ENCODE results near the gene MBTD1. TPM values are rescaled to one million over a fixed set of nuclear protein-coding genes. Genes with fewer than 3 reads are reported as not detected.

MBTD1 gene
- total and polyA plus RNA-seq, 7 donors: 4.8 to 16.1 (median 12.5) TPM

DNA sequence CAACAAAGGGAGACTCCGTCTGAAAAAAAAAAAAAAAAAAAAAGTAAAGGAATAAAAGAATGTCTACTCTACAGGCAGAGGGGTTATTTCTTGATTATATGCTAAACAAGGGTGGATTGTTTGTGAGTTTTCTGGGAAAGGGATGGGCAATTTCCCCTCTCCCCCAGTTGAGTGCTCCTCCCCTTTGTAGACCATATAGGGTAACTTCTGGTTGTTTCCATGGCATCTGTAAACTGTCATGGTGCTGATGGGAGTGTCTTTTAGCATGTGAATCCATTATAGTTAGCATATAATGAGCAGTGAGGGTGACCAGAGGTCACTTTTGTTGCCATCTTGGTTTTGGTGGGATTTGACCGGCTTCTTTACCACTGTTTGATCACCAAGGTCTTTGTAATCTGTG, 110.7 kb downstream of the MBTD1 start:
- intact Hi-C loops (cut with DNase I): no loop called here
- WGBS, 2 donors: 85 to 93% methylated on average over 2 of the region's 2 CpGs

GRCh38 chr17:51147650-51148049, 112.2 kb downstream of the MBTD1 start:
- Histone ChIP-seq H3K4me3 (no peak overlapping the region), H3K9me3 (no peaks in the 10 kb centered on the region), H3K4me1 (peaks cover 0 to 5% (median 4%) of the 10 kb centered on the region in 4 donors), H3K27me3 (no peaks in the 10 kb centered on the region), H3K27ac (no peak overlapping the region), H3K36me3 (no peaks in the 10 kb centered on the region)
- DNase-seq: no peak
- WGBS, 2 donors: 73 to 81% methylated on average over 4 of the region's 4 CpGs
- intact Hi-C loops (cut with DNase I): no loop called here
- TF ChIP-seq, protein P1, sequence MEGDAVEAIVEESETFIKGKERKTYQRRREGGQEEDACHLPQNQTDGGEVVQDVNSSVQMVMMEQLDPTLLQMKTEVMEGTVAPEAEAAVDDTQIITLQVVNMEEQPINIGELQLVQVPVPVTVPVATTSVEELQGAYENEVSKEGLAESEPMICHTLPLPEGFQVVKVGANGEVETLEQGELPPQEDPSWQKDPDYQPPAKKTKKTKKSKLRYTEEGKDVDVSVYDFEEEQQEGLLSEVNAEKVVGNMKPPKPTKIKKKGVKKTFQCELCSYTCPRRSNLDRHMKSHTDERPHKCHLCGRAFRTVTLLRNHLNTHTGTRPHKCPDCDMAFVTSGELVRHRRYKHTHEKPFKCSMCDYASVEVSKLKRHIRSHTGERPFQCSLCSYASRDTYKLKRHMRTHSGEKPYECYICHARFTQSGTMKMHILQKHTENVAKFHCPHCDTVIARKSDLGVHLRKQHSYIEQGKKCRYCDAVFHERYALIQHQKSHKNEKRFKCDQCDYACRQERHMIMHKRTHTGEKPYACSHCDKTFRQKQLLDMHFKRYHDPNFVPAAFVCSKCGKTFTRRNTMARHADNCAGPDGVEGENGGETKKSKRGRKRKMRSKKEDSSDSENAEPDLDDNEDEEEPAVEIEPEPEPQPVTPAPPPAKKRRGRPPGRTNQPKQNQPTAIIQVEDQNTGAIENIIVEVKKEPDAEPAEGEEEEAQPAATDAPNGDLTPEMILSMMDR (IDR thresholded peaks at IDR 0.05): no peak
- no peak for TF ChIP-seq POLR2AphosphoS5 (IDR thresholded peaks at IDR 0.05)
- no peak for TF ChIP-seq POLR2A (IDR thresholded peaks at IDR 0.05)
- no peak for TF ChIP-seq EP300 (IDR thresholded peaks at IDR 0.05)

More for the DNA sequence above, 110.7 kb downstream of the MBTD1 start:
- H3K36me3 ChIP-seq: no peaks in the 10 kb centered on the region
- no peaks in the 10 kb centered on the region for H3K9me3 ChIP-seq
- no peak for DNase-seq
- TF ChIP-seq, protein P1 (IDR thresholded peaks at IDR 0.05): no peak
- TF ChIP-seq POLR2AphosphoS5 (IDR thresholded peaks at IDR 0.05) (no peak), POLR2A (IDR thresholded peaks at IDR 0.05) (no peak), EP300 (IDR thresholded peaks at IDR 0.05) (no peak)
- H3K4me3 ChIP-seq: no peak overlapping the region
- H3K4me1 ChIP-seq: peaks cover 0 to 12% (median 10%) of the 10 kb centered on the region in 4 donors
- no peak overlapping the region for H3K27ac ChIP-seq
- H3K27me3 ChIP-seq: no peaks in the 10 kb centered on the region

- Histone ChIP-seq H3K36me3 (no peaks in the 10 kb centered on the region), H3K4me1 (no peaks in the 10 kb centered on the region), H3K27ac (no peak overlapping the region), H3K4me3 (no peak overlapping the region), H3K9me3 (no peaks in the 10 kb centered on the region), H3K27me3 (no peaks in the 10 kb centered on the region)
- 67 to 82% methylated on average over 6 of the region's 6 CpGs for WGBS, 2 donors
- TF ChIP-seq, protein P1 (IDR thresholded peaks at IDR 0.05): no peak
- TF ChIP-seq EP300 (IDR thresholded peaks at IDR 0.05): no peak
- TF ChIP-seq POLR2A (IDR thresholded peaks at IDR 0.05): no peak
- no peak for TF ChIP-seq POLR2AphosphoS5 (IDR thresholded peaks at IDR 0.05)
- DNase-seq: no peak
- intact Hi-C loops (cut with DNase I): no loop called here
These were observed 115.4 kb downstream of the MBTD1 start for GRCh38 chr17:51144266-51145022.

- DNase-seq: no peak
- TF ChIP-seq, protein P1 (IDR thresholded peaks at IDR 0.05): no peak
- TF ChIP-seq POLR2AphosphoS5 (IDR thresholded peaks at IDR 0.05): no peak
- no peak for TF ChIP-seq EP300 (IDR thresholded peaks at IDR 0.05)
- no peak for TF ChIP-seq POLR2A (IDR thresholded peaks at IDR 0.05)
- Histone ChIP-seq H3K4me1 (no peaks in the 10 kb centered on the region), H3K27ac (no peak overlapping the region), H3K36me3 (no peaks in the 10 kb centered on the region), H3K9me3 (no peaks in the 10 kb centered on the region), H3K4me3 (no peak overlapping the region), H3K27me3 (no peaks in the 10 kb centered on the region)
- intact Hi-C loops (cut with DNase I): no loop called here
- 91 to 95% methylated on average over 2 of the region's 2 CpGs for WGBS, 2 donors
These were observed 117.3 kb downstream of the MBTD1 start for GRCh38 chr17:51142597-51142996.
